ENCODE data around the gene HNRNPLL. TPM values are rescaled to one million over a fixed set of nuclear protein-coding genes. Genes with fewer than 3 reads are reported as not detected.
A peak's percentile ranks its signal among the peaks of the same experiment; 100 is the strongest.

Gene HNRNPLL
- total and polyA plus RNA-seq, 2 of the 13 experiments (the other 11 are each of a cell fraction or from before 2014, with no cell fraction given): 49.4 to 103 TPM

GRCh38 chr2:38602136-38602731, 494 bp downstream of the HNRNPLL start (continued):
- TF ChIP-seq MEF2D (CRISPR knock-in tag; IDR thresholded peaks at IDR 0.05) (0 out of 2 replicates have a peak, but pooled peaks have one; percentile 4), ZNF652 (CRISPR knock-in tag; IDR thresholded peaks at IDR 0.05; ENCODE audit: borderline replicate concordance, low read depth) (no peak), ZNF501 (CRISPR knock-in tag; IDR thresholded peaks at IDR 0.05) (no peak), ZFY (CRISPR knock-in tag; IDR thresholded peaks at IDR 0.05) (peak; percentile 82), NR2F2 (IDR thresholded peaks at IDR 0.05; ENCODE audit: borderline replicate concordance, low read depth) (peak; percentile 50; the same call in 1 of the 2 replicates), ZNF17 (CRISPR knock-in tag; IDR thresholded peaks at IDR 0.05) (no peak), ZNF563 (CRISPR knock-in tag; IDR thresholded peaks at IDR 0.05) (peak; percentile 29), CEBPG (CRISPR knock-in tag; IDR thresholded peaks at IDR 0.05) (no peak), ZBTB8A (CRISPR knock-in tag; IDR thresholded peaks at IDR 0.05; ENCODE audit: borderline replicate concordance, low read depth) (no peak), TARDBP (CRISPR knock-in tag; IDR thresholded peaks at IDR 0.05) (no peak), ZNF333 (CRISPR knock-in tag; IDR thresholded peaks at IDR 0.05; ENCODE audit: borderline replicate concordance) (no peak; the same call in 1 of the 2 replicates), ZNF550 (CRISPR knock-in tag; IDR thresholded peaks at IDR 0.05; ENCODE audit: borderline replicate concordance) (no peak), ZNF30 (CRISPR knock-in tag; IDR thresholded peaks at IDR 0.05) (no peak), NFATC3 (CRISPR knock-in tag; IDR thresholded peaks at IDR 0.05) (no peak), SMARCE1 (IDR thresholded peaks at IDR 0.05; ENCODE audit: borderline replicate concordance) (no peak), GABPB1 (CRISPR knock-in tag; IDR thresholded peaks at IDR 0.05) (0 out of 2 replicates have a peak, but pooled peaks have one; percentile 27), ZNF256 (CRISPR knock-in tag; conservative IDR thresholded peaks at IDR 0.05) (0 out of 2 replicates have a peak, but pooled peaks have one; percentile 32), GFI1 (CRISPR knock-in tag; IDR thresholded peaks at IDR 0.05; ENCODE audit: borderline replicate concordance) (no peak), TCF7L2 (IDR thresholded peaks at IDR 0.05; ENCODE audit: low read depth, low read length) (no peak), NR2F6 (IDR thresholded peaks at IDR 0.05) (no peak), NR2F6 (CRISPR knock-in tag; IDR thresholded peaks at IDR 0.05) (no peak), MIER3 (CRISPR knock-in tag; IDR thresholded peaks at IDR 0.05; ENCODE audit: borderline replicate concordance) (no peak), AKAP8 (CRISPR knock-in tag; IDR thresholded peaks at IDR 0.05) (no peak), ZNF781 (CRISPR knock-in tag; IDR thresholded peaks at IDR 0.05; ENCODE audit: borderline replicate concordance, not compliant biosample characterization) (no peak), ZMYM4 (CRISPR knock-in tag; IDR thresholded peaks at IDR 0.05) (no peak), ARID2 (CRISPR knock-in tag; IDR thresholded peaks at IDR 0.05; ENCODE audit: borderline replicate concordance) (no peak), RBFOX2 (IDR thresholded peaks at IDR 0.05; ENCODE audit: low read depth, low read length) (peak; percentile 95), DR1 (CRISPR knock-in tag; IDR thresholded peaks at IDR 0.05) (no peak), E2F1 (CRISPR knock-in tag; IDR thresholded peaks at IDR 0.05) (no peak; the same call in 1 of the 2 replicates), EP300 (IDR thresholded peaks at IDR 0.05; ENCODE audit: low read depth in 2 of 2, low read length in 2 of 2) (no peak), EP300 (CRISPR knock-in tag; IDR thresholded peaks at IDR 0.05; ENCODE audit: borderline replicate concordance) (no peak)
- TF ChIP-seq, protein P1, sequence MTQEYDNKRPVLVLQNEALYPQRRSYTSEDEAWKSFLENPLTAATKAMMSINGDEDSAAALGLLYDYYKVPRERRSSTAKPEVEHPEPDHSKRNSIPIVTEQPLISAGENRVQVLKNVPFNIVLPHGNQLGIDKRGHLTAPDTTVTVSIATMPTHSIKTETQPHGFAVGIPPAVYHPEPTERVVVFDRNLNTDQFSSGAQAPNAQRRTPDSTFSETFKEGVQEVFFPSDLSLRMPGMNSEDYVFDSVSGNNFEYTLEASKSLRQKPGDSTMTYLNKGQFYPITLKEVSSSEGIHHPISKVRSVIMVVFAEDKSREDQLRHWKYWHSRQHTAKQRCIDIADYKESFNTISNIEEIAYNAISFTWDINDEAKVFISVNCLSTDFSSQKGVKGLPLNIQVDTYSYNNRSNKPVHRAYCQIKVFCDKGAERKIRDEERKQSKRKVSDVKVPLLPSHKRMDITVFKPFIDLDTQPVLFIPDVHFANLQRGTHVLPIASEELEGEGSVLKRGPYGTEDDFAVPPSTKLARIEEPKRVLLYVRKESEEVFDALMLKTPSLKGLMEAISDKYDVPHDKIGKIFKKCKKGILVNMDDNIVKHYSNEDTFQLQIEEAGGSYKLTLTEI (CRISPR knock-in tag; conservative IDR thresholded peaks at IDR 0.05): no peak
